Lower leg skin (tissue), 3 donors: ENCODE results near the gene ZNF280D.

ENCODE experiments used
- POLR2A ChIP-seq, 2 donors: fragments of 450-650 bp; IDR thresholded peaks; one replicate each; pipeline ENCODE4 v1.6.1; 2016 to 2017; ENCODE audit warnings: antibody characterized with exemption in 2 of 2, mild to moderate bottlenecking in 1 of 2, moderate library complexity in 1 of 2
- TF ChIP-seq, protein P1 (sequence below), 3 donors: fragments of 450-650 bp; IDR thresholded peaks; one replicate each; pipeline ENCODE4 v1.5.1; 2016; ENCODE audit warnings: antibody characterized with exemption in 3 of 3, mild to moderate bottlenecking in 3 of 3, moderate library complexity in 2 of 3

DNA sequence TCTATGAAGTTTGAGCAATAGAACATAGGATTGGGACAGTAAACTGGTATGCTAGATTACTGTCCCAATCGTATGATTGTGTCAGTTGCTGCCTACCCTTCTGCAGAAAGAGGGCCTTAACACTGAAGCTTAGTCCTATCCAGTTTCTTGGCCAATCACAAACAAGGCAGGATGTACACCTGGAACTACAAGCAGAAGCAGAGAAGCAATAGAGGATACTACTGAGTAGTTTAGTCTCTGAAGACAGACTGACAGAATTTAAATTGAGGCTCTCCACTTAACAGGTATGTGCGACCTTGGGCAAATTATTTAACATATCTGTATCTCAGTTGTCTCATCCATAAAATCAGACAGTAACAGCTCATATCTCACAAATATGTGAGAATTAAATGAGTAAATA is 85.0 kb downstream of the ZNF280D start:
- no peak for TF ChIP-seq POLR2A (IDR thresholded peaks at IDR 0.05)
- TF ChIP-seq, protein P1, sequence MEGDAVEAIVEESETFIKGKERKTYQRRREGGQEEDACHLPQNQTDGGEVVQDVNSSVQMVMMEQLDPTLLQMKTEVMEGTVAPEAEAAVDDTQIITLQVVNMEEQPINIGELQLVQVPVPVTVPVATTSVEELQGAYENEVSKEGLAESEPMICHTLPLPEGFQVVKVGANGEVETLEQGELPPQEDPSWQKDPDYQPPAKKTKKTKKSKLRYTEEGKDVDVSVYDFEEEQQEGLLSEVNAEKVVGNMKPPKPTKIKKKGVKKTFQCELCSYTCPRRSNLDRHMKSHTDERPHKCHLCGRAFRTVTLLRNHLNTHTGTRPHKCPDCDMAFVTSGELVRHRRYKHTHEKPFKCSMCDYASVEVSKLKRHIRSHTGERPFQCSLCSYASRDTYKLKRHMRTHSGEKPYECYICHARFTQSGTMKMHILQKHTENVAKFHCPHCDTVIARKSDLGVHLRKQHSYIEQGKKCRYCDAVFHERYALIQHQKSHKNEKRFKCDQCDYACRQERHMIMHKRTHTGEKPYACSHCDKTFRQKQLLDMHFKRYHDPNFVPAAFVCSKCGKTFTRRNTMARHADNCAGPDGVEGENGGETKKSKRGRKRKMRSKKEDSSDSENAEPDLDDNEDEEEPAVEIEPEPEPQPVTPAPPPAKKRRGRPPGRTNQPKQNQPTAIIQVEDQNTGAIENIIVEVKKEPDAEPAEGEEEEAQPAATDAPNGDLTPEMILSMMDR (IDR thresholded peaks at IDR 0.05) = no peak
